Left lobe of liver (tissue), 2 donors: Measurements from ENCODE around the gene NXPH4. TPM values are rescaled to one million over a fixed set of nuclear protein-coding genes. Genes with fewer than 3 reads are reported as not detected.

ENCODE experiments used
- ATAC-seq: fragments of 200-7000 bp; cut with Tn5 transposase; one replicate; pipeline ENCODE4 v1.9.1; 2020; ENCODE audit warnings: mild to moderate bottlenecking, moderate library complexity
- DNase-seq: peaks from one replicate; pipeline ENCODE4 v3.0.0-alpha.2; 2020; ENCODE audit warnings: low spot score
- total RNA-seq: library from RNA; stranded (reverse); gene quantifications from one replicate; pipeline ENCODE4 v1.2.1, GENCODE V29; 2021
- donor health status: DM: no; HTN: no; CAD: no; lungs with moderate emphysema.
- donor health status: DM: no; HTN: yes; CAD: no.

Gene NXPH4
- total RNA-seq, 1 donor from 2014 or later, result 0.13 TPM

DNA sequence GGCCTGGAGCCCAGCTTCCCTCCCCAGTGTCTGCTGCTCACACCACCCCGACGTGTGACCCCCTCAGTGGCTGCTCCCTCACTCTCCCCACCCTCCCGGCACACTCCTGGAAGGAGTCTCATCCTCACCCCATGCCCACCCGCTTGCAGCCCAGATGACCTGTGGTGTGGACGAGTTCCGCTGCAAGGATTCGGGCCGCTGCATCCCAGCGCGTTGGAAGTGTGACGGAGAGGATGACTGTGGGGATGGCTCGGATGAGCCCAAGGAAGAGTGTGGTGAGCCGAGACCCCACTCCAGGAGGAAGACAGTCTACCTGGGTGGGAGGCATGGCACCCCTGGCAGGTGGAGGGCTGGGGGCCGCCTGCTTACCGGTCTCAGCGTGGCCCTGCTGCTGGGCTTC is 15.0 kb upstream of the NXPH4 start:
- ATAC-seq, result no peak
- DNase-seq, result no peak

- ATAC-seq (no peak), DNase-seq (no peak)
Measured at GRCh38 chr12:57202321-57202720, 14.3 kb upstream of the NXPH4 start.

DNA sequence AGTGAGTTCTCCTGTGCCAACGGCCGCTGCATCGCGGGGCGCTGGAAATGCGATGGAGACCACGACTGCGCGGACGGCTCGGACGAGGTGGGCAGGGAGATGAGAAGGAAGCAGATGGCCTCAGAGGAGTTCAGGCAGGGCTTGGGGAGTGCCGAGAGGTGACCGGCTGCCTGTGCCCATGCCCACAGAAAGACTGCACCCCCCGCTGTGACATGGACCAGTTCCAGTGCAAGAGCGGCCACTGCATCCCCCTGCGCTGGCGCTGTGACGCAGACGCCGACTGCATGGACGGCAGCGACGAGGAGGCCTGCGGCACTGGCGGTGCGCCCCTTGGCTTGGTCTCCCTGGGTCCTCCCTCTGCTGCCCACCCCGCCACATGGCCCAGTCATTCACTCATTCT is 13.4 kb upstream of the NXPH4 start:
- ATAC-seq (no peak), DNase-seq (no peak)

DNA sequence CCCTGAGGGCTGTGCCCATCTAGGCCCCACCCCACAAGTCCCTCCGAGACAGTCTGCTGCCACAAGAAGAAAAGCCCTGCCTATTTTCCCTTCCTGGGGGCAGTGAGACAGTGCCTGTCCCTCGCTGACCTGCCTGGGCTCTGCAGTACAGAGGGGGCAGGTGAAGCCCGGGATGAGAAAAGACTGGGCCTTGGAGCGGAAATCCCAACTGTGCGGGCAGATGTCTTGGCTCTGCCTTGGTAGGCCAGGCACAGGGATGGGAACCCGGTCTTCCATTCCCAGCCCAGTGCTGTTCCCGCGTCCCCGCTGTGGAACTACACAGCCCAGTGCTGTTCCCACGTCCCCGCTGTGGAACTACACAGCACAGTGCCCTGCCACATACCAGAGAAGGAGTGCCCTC is 12.8 kb upstream of the NXPH4 start:
- ATAC-seq (no peak), DNase-seq (no peak)

- DNase-seq, result no peak
- no peak for ATAC-seq
Measured at GRCh38 chr12:57204454-57204853, 12.1 kb upstream of the NXPH4 start.

DNA sequence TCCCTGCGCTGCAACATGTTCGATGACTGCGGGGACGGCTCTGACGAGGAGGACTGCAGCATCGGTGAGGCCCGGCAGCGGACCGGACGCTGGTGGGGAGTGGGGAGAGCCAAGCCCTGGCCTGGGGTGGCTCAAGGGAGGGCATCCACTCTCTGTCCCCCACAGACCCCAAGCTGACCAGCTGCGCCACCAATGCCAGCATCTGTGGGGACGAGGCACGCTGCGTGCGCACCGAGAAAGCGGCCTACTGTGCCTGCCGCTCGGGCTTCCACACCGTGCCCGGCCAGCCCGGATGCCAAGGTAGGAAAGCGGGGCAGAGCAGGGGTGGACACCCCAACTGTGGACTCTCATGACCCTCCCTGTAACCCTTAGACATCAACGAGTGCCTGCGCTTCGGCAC is 11.4 kb upstream of the NXPH4 start:
- DNase-seq (no peak), ATAC-seq (no peak)

DNA sequence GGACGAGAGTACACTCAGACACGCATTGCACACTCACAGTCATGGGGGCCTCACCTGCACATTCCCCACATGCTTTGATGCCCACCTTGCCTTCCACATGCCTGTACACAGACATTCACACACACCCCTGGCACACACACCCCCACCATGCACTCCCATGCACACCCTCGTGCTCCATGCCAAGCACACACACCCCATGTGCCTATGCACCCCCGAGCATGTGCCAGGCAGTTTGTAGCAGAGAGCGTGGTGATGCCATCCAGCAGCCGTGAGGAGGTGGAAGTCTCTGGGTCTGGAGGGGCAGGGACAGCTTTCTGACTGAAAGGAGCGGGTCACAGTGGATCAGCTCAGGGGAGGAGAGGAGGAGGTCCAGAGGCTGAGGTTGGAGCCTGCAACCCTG is 10.7 kb upstream of the NXPH4 start:
- peak; percentile 3 for ATAC-seq
- DNase-seq, result no peak

DNA sequence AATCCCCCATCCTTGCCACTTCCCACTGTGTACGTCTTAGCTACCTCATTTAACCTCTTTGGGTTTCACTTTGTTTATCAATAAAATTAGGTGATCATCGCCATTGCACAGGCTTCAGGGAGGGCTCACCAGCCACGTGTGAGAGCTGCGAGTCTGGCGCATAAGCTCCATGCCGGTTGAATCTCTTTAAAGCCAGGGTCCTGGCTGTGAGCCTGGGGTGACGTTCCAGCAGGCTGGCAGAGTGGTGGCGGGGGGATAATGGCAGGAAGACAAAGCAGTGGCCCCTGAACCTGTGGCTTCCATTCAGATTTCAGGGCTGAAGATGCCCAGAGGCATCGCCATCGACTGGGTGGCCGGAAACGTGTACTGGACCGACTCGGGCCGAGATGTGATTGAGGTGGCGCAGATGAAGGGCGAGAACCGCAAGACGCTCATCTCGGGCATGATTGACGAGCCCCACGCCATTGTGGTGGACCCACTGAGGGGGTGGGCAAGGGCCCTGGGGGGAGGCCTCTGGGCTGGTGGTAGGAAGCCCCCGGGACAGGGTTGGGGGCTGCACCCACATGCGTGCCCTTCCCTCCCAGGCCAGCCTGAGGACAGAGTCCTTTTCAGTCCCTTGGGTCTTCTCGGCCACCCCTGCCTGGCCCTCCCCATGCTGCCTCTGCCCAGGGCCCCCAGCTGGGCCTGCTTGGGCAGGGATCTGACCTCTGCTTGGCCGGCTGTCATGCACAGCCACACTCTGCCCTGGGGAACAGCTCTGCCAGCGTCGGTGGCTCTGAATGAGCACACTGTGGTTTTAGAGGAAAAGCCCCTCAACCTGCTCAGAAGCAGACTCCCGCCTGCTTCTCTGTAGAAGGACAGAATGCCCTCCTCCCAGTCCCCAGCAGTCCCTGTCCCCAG is 8.6 kb upstream of the NXPH4 start:
- DNase-seq (no peak), ATAC-seq (no peak)

GRCh38 chr12:57208631-57209282 is 7.8 kb upstream of the NXPH4 start:
- DNase-seq (no peak), ATAC-seq (peak; percentile 1)

DNA sequence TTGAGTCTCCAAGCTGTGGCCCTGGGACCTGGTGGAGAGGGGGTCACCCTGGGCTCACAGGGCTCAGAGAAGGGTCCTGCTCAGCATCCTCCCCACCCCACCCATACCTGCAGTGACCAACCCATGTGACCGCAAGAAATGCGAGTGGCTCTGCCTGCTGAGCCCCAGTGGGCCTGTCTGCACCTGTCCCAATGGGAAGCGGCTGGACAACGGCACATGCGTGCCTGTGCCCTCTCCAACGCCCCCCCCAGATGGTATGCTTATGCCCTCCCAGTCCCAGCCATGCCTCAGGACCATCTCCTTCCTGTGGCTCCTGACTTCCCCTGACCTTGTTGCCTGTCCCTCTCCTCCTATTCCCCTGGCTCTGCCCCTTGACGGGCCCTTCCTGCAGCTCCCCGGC is 6.7 kb upstream of the NXPH4 start:
- DNase-seq (no peak), ATAC-seq (no peak)

- no peak for ATAC-seq
- no peak for DNase-seq
Measured at GRCh38 chr12:57210461-57210860, 6.1 kb upstream of the NXPH4 start.

DNA sequence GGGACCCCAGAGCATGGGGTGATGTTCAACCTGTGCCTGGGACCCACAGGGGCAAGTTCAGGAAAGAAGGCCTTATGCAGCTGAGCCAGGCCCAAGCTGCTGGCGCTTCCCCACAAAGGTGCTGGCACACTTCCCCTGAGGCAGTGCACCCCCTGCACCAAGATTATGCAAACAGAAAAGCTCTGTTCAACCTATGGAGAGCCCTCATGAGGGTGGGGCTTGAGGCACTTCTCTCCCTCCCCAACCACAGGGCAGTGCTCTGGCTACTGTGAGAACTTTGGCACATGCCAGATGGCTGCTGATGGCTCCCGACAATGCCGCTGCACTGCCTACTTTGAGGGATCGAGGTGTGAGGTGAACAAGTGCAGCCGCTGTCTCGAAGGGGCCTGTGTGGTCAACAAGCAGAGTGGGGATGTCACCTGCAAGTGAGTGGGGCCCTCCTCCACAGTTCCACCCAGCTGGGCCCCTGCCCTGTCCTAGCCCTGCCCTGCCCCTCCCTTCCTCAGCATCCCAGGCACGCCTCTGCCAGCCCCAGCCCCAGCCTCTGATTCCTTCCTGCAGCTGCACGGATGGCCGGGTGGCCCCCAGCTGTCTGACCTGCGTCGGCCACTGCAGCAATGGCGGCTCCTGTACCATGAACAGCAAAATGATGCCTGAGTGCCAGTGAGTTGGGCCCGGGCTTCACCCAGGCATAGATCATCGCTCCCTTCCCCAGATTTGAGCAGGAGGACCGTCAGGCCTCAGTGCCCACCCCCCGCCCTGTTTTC is 5.5 kb upstream of the NXPH4 start:
- DNase-seq (no peak), ATAC-seq (no peak)

DNA sequence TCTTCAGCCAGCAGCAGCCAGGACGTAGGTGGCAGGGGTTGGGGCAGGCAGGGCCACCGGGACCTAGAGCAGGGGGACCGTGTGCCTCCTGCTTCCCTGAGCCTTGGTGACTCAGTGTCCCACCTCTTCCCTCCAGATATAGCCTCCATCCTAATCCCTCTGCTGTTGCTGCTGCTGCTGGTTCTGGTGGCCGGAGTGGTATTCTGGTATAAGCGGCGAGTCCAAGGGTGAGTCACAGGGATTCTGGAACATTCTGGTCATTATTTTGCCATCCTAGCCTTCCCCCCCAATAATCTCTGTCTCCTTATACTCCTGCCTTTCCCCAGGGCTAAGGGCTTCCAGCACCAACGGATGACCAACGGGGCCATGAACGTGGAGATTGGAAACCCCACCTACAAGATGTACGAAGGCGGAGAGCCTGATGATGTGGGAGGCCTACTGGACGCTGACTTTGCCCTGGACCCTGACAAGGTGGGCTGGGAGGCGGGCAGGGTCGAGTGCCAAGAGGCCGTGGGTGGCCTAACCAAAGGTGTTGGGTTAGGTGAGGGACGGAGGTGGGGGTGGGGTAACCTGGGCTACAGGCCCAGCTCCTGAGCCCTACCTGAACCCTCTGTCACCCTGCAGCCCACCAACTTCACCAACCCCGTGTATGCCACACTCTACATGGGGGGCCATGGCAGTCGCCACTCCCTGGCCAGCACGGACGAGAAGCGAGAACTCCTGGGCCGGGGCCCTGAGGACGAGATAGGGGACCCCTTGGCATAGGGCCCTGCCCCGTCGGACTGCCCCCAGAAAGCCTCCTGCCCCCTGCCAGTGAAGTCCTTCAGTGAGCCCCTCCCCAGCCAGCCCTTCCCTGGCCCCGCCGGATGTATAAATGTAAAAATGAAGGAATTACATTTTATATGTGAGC is 4.5 kb upstream of the NXPH4 start:
- DNase-seq, result no peak

GRCh38 chr12:57212701-57213057 is 3.9 kb upstream of the NXPH4 start:
- no peak for ATAC-seq

More for the DNA sequence above, 4.5 kb upstream of the NXPH4 start:
- ATAC-seq, result no peak

DNA sequence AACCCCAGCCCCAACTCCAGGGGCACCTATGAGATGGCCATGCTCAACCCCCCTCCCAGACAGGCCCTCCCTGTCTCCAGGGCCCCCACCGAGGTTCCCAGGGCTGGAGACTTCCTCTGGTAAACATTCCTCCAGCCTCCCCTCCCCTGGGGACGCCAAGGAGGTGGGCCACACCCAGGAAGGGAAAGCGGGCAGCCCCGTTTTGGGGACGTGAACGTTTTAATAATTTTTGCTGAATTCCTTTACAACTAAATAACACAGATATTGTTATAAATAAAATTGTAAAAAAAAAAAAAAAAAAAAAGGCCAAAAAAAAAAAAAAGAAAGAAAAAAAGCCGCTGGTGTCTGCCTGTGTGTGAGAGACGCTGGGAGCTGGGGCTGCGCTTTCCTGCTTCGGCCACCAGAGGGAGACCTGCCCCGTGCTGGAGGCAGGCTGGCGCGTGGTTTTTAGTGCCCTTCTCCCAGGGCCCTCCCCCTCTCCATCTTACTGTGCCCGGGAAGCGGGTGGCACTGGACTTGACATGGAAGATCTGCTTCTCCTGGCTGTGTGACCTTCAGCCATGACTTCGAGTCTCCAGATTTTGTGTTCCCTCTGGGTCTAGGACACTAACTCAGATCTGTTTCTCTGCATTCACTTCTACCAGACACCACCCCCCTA is 3.4 kb upstream of the NXPH4 start:
- ATAC-seq, result peak; percentile 73

More at GRCh38 chr12:57212701-57213057, 3.9 kb upstream of the NXPH4 start:
- DNase-seq, result no peak

GRCh38 chr12:57213763-57214397 is 2.7 kb upstream of the NXPH4 start:
- ATAC-seq (no peak), DNase-seq (no peak)

More for the DNA sequence above, 3.4 kb upstream of the NXPH4 start:
- DNase-seq, result peak; percentile 81

GRCh38 chr12:57214398-57214781 is 2.2 kb upstream of the NXPH4 start:
- DNase-seq, result no peak

GRCh38 chr12:57215065-57215464 is 1.5 kb upstream of the NXPH4 start:
- DNase-seq (no peak), ATAC-seq (no peak)

More at GRCh38 chr12:57214398-57214781, 2.2 kb upstream of the NXPH4 start:
- peak; percentile 55 for ATAC-seq

GRCh38 chr12:57215668-57216013 is 953 bp upstream of the NXPH4 start:
- DNase-seq (no peak), ATAC-seq (peak; percentile 5)
